ENCODE data around the gene VASP.

Gene VASP

GRCh38 chr19:45523642-45524256 lies 16.5 kb downstream of the VASP start:
- TF ChIP-seq TEAD4 (IDR thresholded peaks at IDR 0.05): no peak
- peak; percentile 40; the same call in 1 of the 2 replicates for TF ChIP-seq MAX (IDR thresholded peaks at IDR 0.05)
- TF ChIP-seq RAD21 (IDR thresholded peaks at IDR 0.05; ENCODE audit: low read depth): peak; percentile 93
- 0 out of 2 replicates have a peak, but pooled peaks have one; percentile 33 for TF ChIP-seq YY1 (IDR thresholded peaks at IDR 0.05; ENCODE audit: low read depth)

- TF ChIP-seq MAX (IDR thresholded peaks at IDR 0.05) (no peak), EGR1 (IDR thresholded peaks at IDR 0.05) (no peak), RAD21 (IDR thresholded peaks at IDR 0.05; ENCODE audit: low read depth) (no peak), NFIC (IDR thresholded peaks at IDR 0.05) (no peak), TEAD4 (IDR thresholded peaks at IDR 0.05) (no peak), USF1 (IDR thresholded peaks at IDR 0.05) (no peak), REST (IDR thresholded peaks at IDR 0.05; ENCODE audit: low read depth) (no peak), EP300 (IDR thresholded peaks at IDR 0.05; ENCODE audit: borderline replicate concordance) (no peak), FOXM1 (IDR thresholded peaks at IDR 0.05; ENCODE audit: borderline replicate concordance, low read depth) (no peak), CREB1 (IDR thresholded peaks at IDR 0.05; ENCODE audit: low read depth) (no peak), YY1 (IDR thresholded peaks at IDR 0.05; ENCODE audit: low read depth) (no peak), ZBTB7A (IDR thresholded peaks at IDR 0.05; ENCODE audit: low read depth) (no peak), TCF12 (IDR thresholded peaks at IDR 0.05; ENCODE audit: low read depth) (no peak), TAF1 (IDR thresholded peaks at IDR 0.05; ENCODE audit: low read depth) (no peak), CEBPB (IDR thresholded peaks at IDR 0.05) (no peak)
Observed at GRCh38 chr19:45524575-45525129, 17.4 kb downstream of the VASP start.

- TF ChIP-seq YY1 (IDR thresholded peaks at IDR 0.05; ENCODE audit: low read depth) (no peak), TAF1 (IDR thresholded peaks at IDR 0.05; ENCODE audit: low read depth) (no peak), NFIC (IDR thresholded peaks at IDR 0.05) (no peak), TEAD4 (IDR thresholded peaks at IDR 0.05) (peak; percentile 34), RAD21 (IDR thresholded peaks at IDR 0.05; ENCODE audit: low read depth) (no peak), MAX (IDR thresholded peaks at IDR 0.05) (0 out of 2 replicates have a peak, but pooled peaks have one; percentile 17)
Observed at GRCh38 chr19:45526143-45526542, 18.9 kb downstream of the VASP start.

GRCh38 chr19:45526971-45527370 lies 19.7 kb downstream of the VASP start:
- TF ChIP-seq ZBTB7A (IDR thresholded peaks at IDR 0.05; ENCODE audit: low read depth): no peak
- no peak for TF ChIP-seq NFIC (IDR thresholded peaks at IDR 0.05)
- TF ChIP-seq USF1 (IDR thresholded peaks at IDR 0.05): no peak
- no peak for TF ChIP-seq EGR1 (IDR thresholded peaks at IDR 0.05)
- TF ChIP-seq REST (IDR thresholded peaks at IDR 0.05; ENCODE audit: low read depth): no peak
- no peak for TF ChIP-seq CEBPB (IDR thresholded peaks at IDR 0.05)
- no peak for TF ChIP-seq TEAD4 (IDR thresholded peaks at IDR 0.05)
- TF ChIP-seq FOXM1 (IDR thresholded peaks at IDR 0.05; ENCODE audit: borderline replicate concordance, low read depth): no peak
- TF ChIP-seq YY1 (IDR thresholded peaks at IDR 0.05; ENCODE audit: low read depth): no peak
- no peak for TF ChIP-seq CREB1 (IDR thresholded peaks at IDR 0.05; ENCODE audit: low read depth)
- TF ChIP-seq TCF12 (IDR thresholded peaks at IDR 0.05; ENCODE audit: low read depth): no peak

- TF ChIP-seq TCF12 (IDR thresholded peaks at IDR 0.05; ENCODE audit: low read depth) (no peak), CEBPB (IDR thresholded peaks at IDR 0.05) (no peak), TAF1 (IDR thresholded peaks at IDR 0.05; ENCODE audit: low read depth) (no peak), ZBTB7A (IDR thresholded peaks at IDR 0.05; ENCODE audit: low read depth) (no peak), USF1 (IDR thresholded peaks at IDR 0.05) (no peak), TEAD4 (IDR thresholded peaks at IDR 0.05) (no peak), EP300 (IDR thresholded peaks at IDR 0.05; ENCODE audit: borderline replicate concordance) (no peak)
Observed at GRCh38 chr19:45527731-45528130, 20.5 kb downstream of the VASP start.
